Aorta (tissue), 5 donors: ENCODE data around the gene SPOCK3. TPM values are rescaled to one million over a fixed set of nuclear protein-coding genes. Genes with fewer than 3 reads are reported as not detected.

Experiments
- ATAC-seq: fragments of 200-7000 bp; cut with Tn5 transposase; one replicate; pipeline ENCODE4 v1.9.1; 2022; ENCODE audit warnings: moderate library complexity; ENCODE audit not compliant: low FRiP score
- DNase-seq, 2 donors: peaks; one replicate each; pipeline ENCODE4 v3.0.0-alpha.2; 2020
- H3K27ac ChIP-seq, 2 donors: one replicate each; pipeline ENCODE4 v1.5.1; 2013; ENCODE audit warnings: low read length in 2 of 2, mild to moderate bottlenecking in 2 of 2, moderate library complexity in 2 of 2, control low read depth in 1 of 2, inconsistent platforms in 1 of 2, low read depth in 1 of 2
- H3K27me3 ChIP-seq, 2 donors: one replicate each; pipeline ENCODE4 v1.6.1; 2013; ENCODE audit warnings: control low read depth in 1 of 2, low read length in 1 of 2, mild to moderate bottlenecking in 1 of 2, moderate library complexity in 1 of 2; ENCODE audit not compliant: insufficient read depth in 2 of 2, control insufficient read depth in 1 of 2
- H3K36me3 ChIP-seq, 2 donors: one replicate each; pipeline ENCODE4 v1.6.1; 2013; ENCODE audit warnings: control low read depth in 1 of 2, low read length in 1 of 2, mild to moderate bottlenecking in 1 of 2; ENCODE audit not compliant: insufficient read depth in 2 of 2, control insufficient read depth in 1 of 2
- H3K4me1 ChIP-seq, 2 donors: one replicate each; pipeline ENCODE4 v1.6.1; 2013; ENCODE audit warnings: low read length in 2 of 2, control low read depth in 1 of 2, mild to moderate bottlenecking in 1 of 2, moderate library complexity in 1 of 2; ENCODE audit not compliant: insufficient read depth in 2 of 2, control insufficient read depth in 1 of 2
- H3K4me3 ChIP-seq, 2 donors: one replicate each; pipeline ENCODE4 v1.5.1; 2013; ENCODE audit warnings: low read length in 2 of 2, control low read depth in 1 of 2, mild to moderate bottlenecking in 1 of 2
- H3K9me3 ChIP-seq: one replicate; pipeline ENCODE4 v1.6.1; 2013; ENCODE audit warnings: mild to moderate bottlenecking, low read length; ENCODE audit not compliant: control insufficient read depth
- WGBS, 2 donors: extraction: QIAGEN DNeasy Blood & Tissue Kit; methylation state at CpG; one replicate each; pipeline ENCODE4 v1.1.7; 2013; 5-methylcytosine and 5-hydroxymethylcytosine counted together
- intact Hi-C, 2 donors: fragments of 100-400 bp; cut with DNase I; formaldehyde crosslinking; loops; one replicate each; pipeline versions ENCODE4 v1.14.2 to v1.15.0; 2022
- polyA plus RNA-seq, 2 donors: library from polyadenylated mRNA; stranded (reverse); fragments of 200-250 nt; gene quantifications; one replicate each; pipeline ENCODE4 v1.2.3, GENCODE V29; 2013
- total RNA-seq, 2 donors: library from RNA; stranded (reverse); fragmentation: NEBNext Ultra II Directional; extraction: Animal tissue kit (Norgen Biotek cat#: 25700); gene quantifications; one replicate each; pipeline ENCODE4 v1.2.1, GENCODE V29; 2021
- donor health status: healthy with polysubstance abuse.
- donor health status: Bipolar disorder and iron deficiency.
- donor health status: DM: no; HTN: no; CAD: no.
- donor health status: DM: no; HTN: no; CAD: no.
- donor health status: DM: yes; HTN: yes; CAD: no.

The SPOCK3 gene
- total and polyA plus RNA-seq, 4 donors, result not detected

DNA sequence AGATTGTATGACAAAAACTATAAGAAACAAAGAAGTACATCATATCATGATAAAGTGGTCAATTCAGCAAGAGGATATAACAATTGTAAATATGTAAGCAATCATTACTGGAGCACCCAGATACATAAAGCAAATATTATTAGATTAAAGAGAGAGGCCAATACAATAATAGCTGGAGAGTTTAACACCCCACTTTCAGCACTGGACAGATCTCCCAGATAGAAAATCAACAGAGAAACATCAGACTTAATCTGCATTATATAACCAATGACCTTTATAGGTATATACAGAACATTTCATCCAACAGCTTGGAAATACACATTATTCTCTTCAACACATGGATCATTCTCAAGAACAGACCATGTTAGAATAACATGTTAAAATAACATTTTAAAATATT lies 128.4 kb downstream of the SPOCK3 start:
- Histone ChIP-seq H3K27ac (no peak overlapping the region), H3K36me3 (no peaks in the 10 kb centered on the region), H3K9me3 (no peaks in the 10 kb centered on the region), H3K27me3 (peaks cover 0 to 2% of the 10 kb centered on the region in 2 donors), H3K4me3 (no peak overlapping the region), H3K4me1 (no peaks in the 10 kb centered on the region)
- DNase-seq, result no peak
- ATAC-seq, result no peak
- intact Hi-C loops, result no loop called here

DNA sequence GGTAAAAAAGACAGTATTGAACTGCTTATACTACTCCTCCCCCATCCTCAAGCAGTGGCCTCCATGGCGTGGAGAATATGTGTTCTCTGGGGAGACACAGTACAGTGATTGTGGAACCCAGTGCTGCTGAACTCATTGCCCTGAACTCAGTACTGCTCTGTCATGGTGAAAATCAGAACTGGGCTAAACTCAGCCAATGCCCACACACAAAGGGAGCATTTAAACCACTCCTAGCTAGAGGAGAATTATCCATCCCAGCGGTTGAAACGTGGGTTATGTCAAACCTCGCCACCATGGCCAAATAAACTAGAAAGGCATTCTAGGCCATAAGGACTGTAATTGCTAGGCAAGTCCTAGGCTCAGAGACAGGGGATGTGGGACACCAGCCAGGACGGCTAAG lies 131.8 kb downstream of the SPOCK3 start:
- WGBS, 2 donors, result 71 to 73% methylated on average over 5 of the region's 5 CpGs
- Histone ChIP-seq H3K27me3 (peaks cover 0 to 2% of the 10 kb centered on the region in 2 donors), H3K36me3 (no peaks in the 10 kb centered on the region), H3K9me3 (no peaks in the 10 kb centered on the region), H3K4me3 (no peak overlapping the region), H3K4me1 (no peaks in the 10 kb centered on the region), H3K27ac (no peak overlapping the region)
- ATAC-seq (no peak), DNase-seq (no peak)
- intact Hi-C loops, result no loop called here

DNA sequence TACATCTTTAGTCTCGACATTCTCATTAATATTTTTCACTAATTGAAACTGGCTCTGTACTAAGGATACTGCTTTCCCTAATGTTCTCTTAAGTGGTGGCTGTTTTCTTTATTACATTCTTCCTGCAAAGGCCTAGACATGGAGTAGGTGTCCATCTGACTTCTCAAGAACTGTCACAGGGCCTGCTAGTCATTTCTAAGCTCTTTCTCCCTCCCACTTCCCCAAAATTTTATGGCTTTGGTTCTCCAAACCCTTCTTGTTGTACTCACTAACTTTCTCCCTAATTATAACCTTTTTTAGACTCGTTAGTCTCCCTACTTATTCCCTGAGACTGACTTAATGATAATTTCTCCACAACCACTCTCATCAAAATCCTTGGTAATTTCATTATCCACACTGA lies 133.3 kb downstream of the SPOCK3 start:
- no peaks in the 10 kb centered on the region for H3K36me3 ChIP-seq
- DNase-seq (no peak), ATAC-seq (no peak)
- H3K27ac ChIP-seq, result no peak overlapping the region
- no peak overlapping the region for H3K4me3 ChIP-seq
- peaks cover 0 to 2% of the 10 kb centered on the region in 2 donors for H3K27me3 ChIP-seq
- intact Hi-C loops, result no loop called here
- H3K9me3 ChIP-seq, result no peaks in the 10 kb centered on the region
- H3K4me1 ChIP-seq, result no peaks in the 10 kb centered on the region
- WGBS, 2 donors, result 68 to 70% methylated on average over 2 of the region's 2 CpGs

DNA sequence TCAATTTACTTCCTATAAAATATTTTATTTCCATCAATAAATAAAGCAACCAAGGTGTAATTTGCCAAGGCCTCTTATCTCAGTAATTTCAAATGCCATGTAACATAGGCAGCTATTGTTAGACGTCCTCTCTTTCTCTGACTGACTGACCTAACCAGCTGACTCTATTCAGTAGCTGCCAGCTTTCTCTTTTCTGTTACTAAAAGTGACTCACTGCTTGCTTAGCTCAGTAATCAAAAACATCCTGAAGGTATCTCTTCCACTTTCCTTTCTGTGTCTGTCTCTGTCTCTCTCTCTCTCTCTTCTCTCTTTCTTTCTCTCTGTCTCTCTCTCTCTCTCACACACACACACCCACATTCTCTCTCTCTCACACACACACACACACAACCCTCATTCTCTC lies 134.2 kb downstream of the SPOCK3 start:
- no peaks in the 10 kb centered on the region for H3K9me3 ChIP-seq
- ATAC-seq, result no peak
- intact Hi-C loops, result no loop called here
- H3K27me3 ChIP-seq, result peaks cover 0 to 2% of the 10 kb centered on the region in 2 donors
- no peak overlapping the region for H3K4me3 ChIP-seq
- H3K27ac ChIP-seq, result no peak overlapping the region
- H3K36me3 ChIP-seq, result no peaks in the 10 kb centered on the region
- 3 to 7% methylated on average over 1 of the region's 1 CpG for WGBS, 2 donors
- H3K4me1 ChIP-seq, result no peaks in the 10 kb centered on the region
- no peak for DNase-seq

DNA sequence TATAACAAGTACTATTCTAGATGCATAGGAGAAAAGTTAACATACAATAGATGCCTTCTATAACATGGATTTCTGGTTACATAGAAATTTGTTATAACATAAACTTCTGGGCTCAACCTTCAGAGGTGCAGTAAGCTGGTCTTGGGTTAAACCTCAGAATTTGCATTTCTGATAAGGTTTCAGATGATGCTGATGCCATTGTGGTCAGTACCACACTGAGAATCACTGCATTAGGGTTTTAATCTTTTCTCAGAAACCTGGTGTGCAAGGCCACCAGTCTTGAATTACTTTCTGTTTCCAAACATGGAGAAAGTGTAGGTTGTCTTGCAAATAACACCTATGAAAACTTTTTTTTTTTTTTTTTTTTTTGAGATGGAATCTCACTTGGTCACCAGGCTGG lies 146.2 kb downstream of the SPOCK3 start:
- no peak for ATAC-seq
- H3K36me3 ChIP-seq, result no peaks in the 10 kb centered on the region
- H3K4me1 ChIP-seq, result no peaks in the 10 kb centered on the region
- no peaks in the 10 kb centered on the region for H3K27me3 ChIP-seq
- H3K4me3 ChIP-seq, result no peak overlapping the region
- intact Hi-C loops, result no loop called here
- no peak overlapping the region for H3K27ac ChIP-seq
- no peak for DNase-seq
- H3K9me3 ChIP-seq, result no peaks in the 10 kb centered on the region

DNA sequence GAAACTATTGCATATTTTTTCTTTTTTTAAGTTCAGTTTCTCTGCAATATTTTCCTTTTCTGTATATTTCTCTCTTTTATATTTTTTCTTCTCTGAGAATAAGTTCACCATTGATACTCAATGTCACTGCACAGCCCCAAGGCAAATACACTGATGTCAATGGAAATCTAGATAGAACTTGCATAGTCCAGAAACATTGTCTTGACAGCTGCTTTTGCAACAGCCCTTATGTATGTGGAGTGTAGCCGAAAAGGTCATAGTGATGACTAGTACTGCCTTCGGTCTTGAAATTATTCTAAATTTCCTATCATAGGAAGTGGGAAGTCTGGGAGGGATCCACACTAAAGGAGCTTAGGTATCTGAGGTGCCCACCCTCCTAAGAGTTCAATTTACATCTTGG lies 150.0 kb downstream of the SPOCK3 start:
- intact Hi-C loops, result no loop called here
- no peaks in the 10 kb centered on the region for H3K27me3 ChIP-seq
- no peak overlapping the region for H3K27ac ChIP-seq
- H3K4me1 ChIP-seq, result no peaks in the 10 kb centered on the region
- no peak overlapping the region for H3K4me3 ChIP-seq
- ATAC-seq (no peak), DNase-seq (no peak)
- WGBS, 2 donors, result 63 to 93% methylated on average over 2 of the region's 2 CpGs
- H3K9me3 ChIP-seq, result no peaks in the 10 kb centered on the region
- H3K36me3 ChIP-seq, result no peaks in the 10 kb centered on the region

DNA sequence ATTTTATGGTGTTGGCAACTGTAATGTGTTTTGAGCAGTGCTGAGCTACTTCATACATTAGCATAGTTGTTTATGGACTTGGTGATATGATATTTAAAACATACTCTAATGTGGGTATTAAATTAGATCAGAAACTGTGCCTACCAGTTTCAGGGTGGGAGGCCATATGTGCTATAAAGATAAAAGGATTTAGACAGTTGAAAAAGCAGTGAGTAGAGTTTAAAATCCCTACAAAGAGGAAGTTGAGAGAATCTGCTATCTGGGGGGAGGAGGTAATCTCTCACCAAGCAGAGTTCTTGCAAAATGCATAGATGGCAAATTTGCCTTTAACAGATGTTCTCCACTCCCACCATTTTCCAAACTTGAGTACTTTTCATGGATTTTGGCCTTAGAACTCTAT lies 154.5 kb downstream of the SPOCK3 start:
- Histone ChIP-seq H3K27ac (no peak overlapping the region), H3K4me1 (no peaks in the 10 kb centered on the region), H3K36me3 (no peaks in the 10 kb centered on the region), H3K27me3 (no peaks in the 10 kb centered on the region), H3K4me3 (no peak overlapping the region), H3K9me3 (no peaks in the 10 kb centered on the region)
- DNase-seq, result no peak
- intact Hi-C loops, result no loop called here
- ATAC-seq, result no peak

DNA sequence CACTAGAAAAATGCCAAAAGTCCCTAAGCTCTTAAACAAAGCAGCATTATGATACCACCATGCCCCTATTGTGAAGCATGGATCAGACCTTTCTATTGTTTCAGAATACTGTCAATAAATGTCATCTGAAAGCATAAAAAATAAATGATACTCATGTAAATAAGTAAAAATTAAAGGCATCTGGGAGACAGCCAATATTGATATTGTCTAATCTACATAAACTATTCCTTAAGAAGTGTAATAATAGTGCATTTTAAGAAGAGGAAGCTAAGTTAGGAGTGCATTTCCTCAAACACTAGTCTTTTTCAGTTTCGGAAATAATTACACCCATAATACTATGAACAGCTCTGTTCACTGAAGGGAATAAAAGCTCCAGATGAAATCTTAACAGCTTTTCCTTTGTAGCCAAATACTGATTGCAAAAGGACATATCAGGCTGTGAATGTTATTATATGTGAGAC lies 181.6 kb downstream of the SPOCK3 start:
- Histone ChIP-seq H3K4me1 (no peaks in the 10 kb centered on the region), H3K27me3 (no peaks in the 10 kb centered on the region), H3K4me3 (no peak overlapping the region), H3K9me3 (no peaks in the 10 kb centered on the region), H3K36me3 (no peaks in the 10 kb centered on the region), H3K27ac (no peak overlapping the region)
- DNase-seq (no peak), ATAC-seq (no peak)
- whole genome bisulfite sequencing, 2 donors, result 75 to 79% methylated on average over 1 of the region's 1 CpG
- intact Hi-C loops, result no loop called here

DNA sequence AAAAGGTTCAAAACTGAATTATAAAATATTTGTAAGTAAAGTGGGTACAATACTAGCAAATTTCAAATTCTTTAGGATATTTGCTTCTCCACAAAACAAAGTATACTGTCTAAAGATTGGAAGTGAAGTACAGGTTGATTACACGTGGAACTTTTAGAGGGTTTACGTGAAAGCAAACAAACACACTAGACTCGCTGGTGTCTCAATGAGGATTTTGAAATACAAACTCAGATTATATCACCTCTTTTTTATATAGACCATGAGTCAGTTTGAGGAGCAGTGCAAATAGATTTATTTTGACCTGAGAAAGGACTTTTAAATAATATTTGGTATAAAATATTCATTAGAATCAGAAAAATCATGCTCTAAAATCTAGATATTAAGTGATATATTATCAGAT lies 185.0 kb downstream of the SPOCK3 start:
- H3K4me3 ChIP-seq, result no peak overlapping the region
- H3K4me1 ChIP-seq, result no peaks in the 10 kb centered on the region
- no peak for DNase-seq
- no peaks in the 10 kb centered on the region for H3K36me3 ChIP-seq
- intact Hi-C loops, result no loop called here
- 69 to 82% methylated on average over 3 of the region's 3 CpGs for WGBS, 2 donors
- no peaks in the 10 kb centered on the region for H3K9me3 ChIP-seq
- ATAC-seq, result no peak
- H3K27me3 ChIP-seq, result no peaks in the 10 kb centered on the region
- no peak overlapping the region for H3K27ac ChIP-seq
